H9 (cell line): Measurements from ENCODE around the gene ZNF362. TPM values are rescaled to one million over a fixed set of nuclear protein-coding genes. Genes with fewer than 3 reads are reported as not detected.

Source experiments
- DNase-seq: peaks from one replicate; pipeline ENCODE4 v3.0.0-alpha.2; 2017
- H2AFZ ChIP-seq: one replicate; pipeline ENCODE4 v1.6.1; 2013; ENCODE audit warnings: mild to moderate bottlenecking, low read length, control low read depth, moderate library complexity
- H2AK5ac ChIP-seq: 2 replicates; pipeline ENCODE4 v1.6.1; 2013; ENCODE audit warnings: low read length, control low read depth, mixed read lengths; ENCODE audit not compliant: insufficient read length
- H2BK120ac ChIP-seq: one replicate; pipeline ENCODE4 v1.6.1; 2013; ENCODE audit warnings: low read depth, mild to moderate bottlenecking, low read length, control low read depth, inconsistent platforms; ENCODE audit not compliant: poor library complexity, severe bottlenecking
- H2BK12ac ChIP-seq: 2 replicates; pipeline ENCODE4 v1.6.1; 2013; ENCODE audit warnings: low read length, control low read depth, mixed read lengths, low read depth; ENCODE audit not compliant: insufficient read length
- H2BK15ac ChIP-seq: 2 replicates; pipeline ENCODE4 v1.6.1; 2013; ENCODE audit warnings: low read depth, low read length, control low read depth
- H2BK20ac ChIP-seq: one replicate; pipeline ENCODE4 v1.6.1; 2013; ENCODE audit warnings: low read depth, mild to moderate bottlenecking, low read length, control low read depth, inconsistent platforms; ENCODE audit not compliant: poor library complexity, severe bottlenecking
- H2BK5ac ChIP-seq: 2 replicates; pipeline ENCODE4 v1.6.1; 2013; ENCODE audit warnings: low read length, control low read depth, mixed read lengths; ENCODE audit not compliant: insufficient read length
- H3K14ac ChIP-seq: 2 replicates; pipeline ENCODE4 v1.6.1; 2013; ENCODE audit warnings: low read length, control low read depth; ENCODE audit not compliant: insufficient read depth
- H3K18ac ChIP-seq: 2 replicates; pipeline ENCODE4 v1.6.1; 2013; ENCODE audit warnings: low read depth, mild to moderate bottlenecking, mixed read lengths, low read length, control low read depth; ENCODE audit not compliant: insufficient read length
- H3K23ac ChIP-seq: 2 replicates; pipeline ENCODE4 v1.6.1; 2013; ENCODE audit warnings: low read length, control low read depth, mixed read lengths, low read depth; ENCODE audit not compliant: insufficient read length
- H3K23me2 ChIP-seq: 2 replicates; pipeline ENCODE4 v1.6.1; 2013; ENCODE audit warnings: low read depth, mild to moderate bottlenecking, mixed read lengths, low read length, control low read depth; ENCODE audit not compliant: insufficient read length, poor library complexity, severe bottlenecking
- H3K27ac ChIP-seq: 2 replicates; pipeline ENCODE4 v1.5.1; 2013; ENCODE audit warnings: low read length, control low read depth, mixed read lengths, low read depth; ENCODE audit not compliant: insufficient read length
- H3K27me3 ChIP-seq: 2 replicates; pipeline ENCODE4 v1.6.1; 2013; ENCODE audit warnings: low read length, control low read depth, inconsistent platforms; ENCODE audit not compliant: insufficient read depth
- H3K4ac ChIP-seq: 2 replicates; pipeline ENCODE4 v1.6.1; 2013; ENCODE audit warnings: low read depth, mild to moderate bottlenecking, control low read depth, inconsistent platforms, low read length, moderate library complexity
- H3K4me1 ChIP-seq: 2 replicates; pipeline ENCODE4 v1.6.1; 2013; ENCODE audit warnings: low read length, control low read depth, inconsistent platforms; ENCODE audit not compliant: insufficient read depth
- H3K4me2 ChIP-seq: 2 replicates; pipeline ENCODE4 v1.6.1; 2013; ENCODE audit warnings: low read length, control low read depth, mixed read lengths; ENCODE audit not compliant: insufficient read length, insufficient read depth
- H3K56ac ChIP-seq: 2 replicates; pipeline ENCODE4 v1.6.1; 2013; ENCODE audit warnings: low read depth, mild to moderate bottlenecking, mixed read lengths, low read length, control low read depth; ENCODE audit not compliant: insufficient read length
- H3K79me1 ChIP-seq: 2 replicates; pipeline ENCODE4 v1.6.1; 2013; ENCODE audit warnings: low read depth, mild to moderate bottlenecking, moderate library complexity, low read length, control low read depth, inconsistent platforms; ENCODE audit not compliant: insufficient read depth, poor library complexity, severe bottlenecking
- H3K79me2 ChIP-seq: 2 replicates; pipeline ENCODE4 v1.6.1; 2013; ENCODE audit warnings: low read length, control low read depth, inconsistent platforms; ENCODE audit not compliant: insufficient read depth
- H3K9ac ChIP-seq: 2 replicates; pipeline ENCODE4 v1.6.1; 2013; ENCODE audit warnings: low read length, control low read depth, mixed read lengths; ENCODE audit not compliant: insufficient read length; ENCODE audit errors: extremely low read depth
- H3K9me3 ChIP-seq: one replicate; pipeline ENCODE4 v1.6.1; 2013; ENCODE audit warnings: low read depth, low read length, inconsistent platforms; ENCODE audit not compliant: control insufficient read depth
- H3T11ph ChIP-seq: one replicate; pipeline ENCODE4 v1.6.1; 2013; ENCODE audit warnings: mild to moderate bottlenecking, low read length, control low read depth, inconsistent platforms
- H4K20me1 ChIP-seq: one replicate; pipeline ENCODE4 v1.6.1; 2013; ENCODE audit not compliant: control insufficient read depth, insufficient read length, insufficient read depth
- H4K5ac ChIP-seq: 2 replicates; pipeline ENCODE4 v1.6.1; 2013; ENCODE audit warnings: low read depth, mild to moderate bottlenecking, mixed read lengths, low read length, control low read depth; ENCODE audit not compliant: insufficient read length
- H4K8ac ChIP-seq: replicated peaks from 2 replicates; pipeline ENCODE4 v1.6.1; 2013; ENCODE audit warnings: low read length, control low read depth, mixed read lengths, low read depth; ENCODE audit not compliant: insufficient read length
- H4K91ac ChIP-seq: 2 replicates; pipeline ENCODE4 v1.6.1; 2013; ENCODE audit warnings: low read depth, mild to moderate bottlenecking, moderate library complexity, mixed read lengths, low read length, control low read depth; ENCODE audit not compliant: insufficient read length
- H3K27ac Mint-ChIP-seq, 3 experiments: 2 replicates in 2 of 3; 3 replicates in 1 of 3; pipeline ENCODE4 v1.8.0; 2020 to 2021; ENCODE audit warnings: mixed read lengths in 3 of 3, mild to moderate bottlenecking in 1 of 3, moderate library complexity in 1 of 3
- H3K27me3 Mint-ChIP-seq: 2 replicates; pipeline ENCODE4 v1.8.0; 2021; ENCODE audit warnings: low read depth, mild to moderate bottlenecking, moderate library complexity, mixed read lengths
- H3K36me3 Mint-ChIP-seq, 3 experiments: 2 replicates in 2 of 3; 3 replicates in 1 of 3; pipeline ENCODE4 v1.8.0; 2020 to 2021; ENCODE audit warnings: low read depth in 3 of 3, mixed read lengths in 3 of 3; ENCODE audit not compliant: insufficient read depth in 1 of 3
- H3K4me1 Mint-ChIP-seq, 2 experiments: 2 replicates each; pipeline ENCODE4 v1.8.0; 2020; ENCODE audit warnings: mixed read lengths in 2 of 2
- H3K4me3 Mint-ChIP-seq, 2 experiments: 2 replicates in 1 of 2; 3 replicates in 1 of 2; pipeline ENCODE4 v1.8.0; 2020 to 2021; ENCODE audit warnings: mild to moderate bottlenecking in 2 of 2, mixed read lengths in 2 of 2, moderate library complexity in 1 of 2
- H3K9me3 Mint-ChIP-seq, 2 experiments: 2 replicates in 1 of 2; 3 replicates in 1 of 2; pipeline ENCODE4 v1.8.0; 2020; ENCODE audit warnings: mild to moderate bottlenecking in 2 of 2, mixed read lengths in 2 of 2, moderate library complexity in 1 of 2
- WGBS: extraction: QIAGEN DNeasy Blood & Tissue Kit; methylation state at CpG from one replicate; pipeline ENCODE4 v1.1.7; 2013; ENCODE audit warnings: missing lambda C conversion rate, low lambda C conversion rate, mixed read lengths; ENCODE audit not compliant: insufficient read length; ENCODE audit errors: extremely low coverage; 5-methylcytosine and 5-hydroxymethylcytosine counted together
- total RNA-seq: library from RNA; stranded (reverse); gene quantifications from 2 replicates; pipeline ENCODE4 v1.2.1, GENCODE V29; 2021
- TF ChIP-seq, protein P1 (sequence below): fragments of 200-600 bp; sonication (generic); conservative IDR thresholded peaks from 3 replicates; pipeline ENCODE4 v1.8.0; 2021; ENCODE audit warnings: antibody characterized with exemption, mild to moderate bottlenecking

The ZNF362 gene
- total RNA-seq, 1 experiment from 2014 or later: 18.7 TPM

DNA sequence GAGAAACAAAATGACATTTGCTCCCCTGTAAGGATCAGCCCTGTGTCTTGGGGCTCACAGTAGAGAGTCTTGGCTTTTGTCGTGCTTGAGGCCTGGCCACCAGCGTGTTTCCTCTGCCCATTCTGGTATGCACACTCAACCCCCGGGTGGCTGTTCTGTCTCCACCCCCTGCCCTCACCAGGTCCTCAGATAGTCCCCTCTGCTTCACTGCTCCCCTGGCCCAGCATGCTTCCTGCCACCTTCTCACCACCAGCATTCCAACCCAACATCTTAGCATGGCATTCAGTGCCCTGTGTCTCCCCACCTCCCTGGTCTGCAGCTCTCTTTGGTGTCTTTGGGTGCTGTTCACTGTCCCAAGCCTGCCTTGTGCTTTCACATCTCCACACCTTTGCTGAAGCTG is 16.2 kb downstream of the ZNF362 start:
- no peak overlapping the region for H3K4ac ChIP-seq
- no peaks in the 10 kb centered on the region for H4K20me1 ChIP-seq
- no peak overlapping the region for H2BK15ac ChIP-seq
- WGBS: no CpG with 5 or more reads among the region's 3 CpGs
- H2BK12ac ChIP-seq: no peak overlapping the region
- H3K27me3 ChIP-seq: no peaks in the 10 kb centered on the region
- DNase-seq: no peak
- H2BK5ac ChIP-seq: no peak overlapping the region
- Mint-ChIP-seq H3K36me3 (peaks cover 3 to 26% (median 12%) of the 10 kb centered on the region in 3 experiments), H3K9me3 (no peaks in the 10 kb centered on the region), H3K4me1 (peaks cover 30 to 34% of the 10 kb centered on the region in 2 experiments), H3K27ac (peak overlapping the region; percentile 10 to 45 (median 16); a peak in 4 of 7 replicates), H3K27me3 (no peaks in the 10 kb centered on the region), H3K4me3 (no peak overlapping the region)
- no peak overlapping the region for H3K9ac ChIP-seq
- H2BK20ac ChIP-seq: no peak overlapping the region
- H3T11ph ChIP-seq: no peak overlapping the region
- no peak overlapping the region for H4K5ac ChIP-seq
- H4K91ac ChIP-seq: no peak overlapping the region
- H2AK5ac ChIP-seq: no peak overlapping the region
- no peak overlapping the region for H3K4me2 ChIP-seq
- no peak overlapping the region for H2BK120ac ChIP-seq
- no peaks in the 10 kb centered on the region for H3K79me1 ChIP-seq
- no peak overlapping the region for H3K23ac ChIP-seq
- H2AFZ ChIP-seq: no peak overlapping the region
- H3K14ac ChIP-seq: no peak overlapping the region
- TF ChIP-seq, protein P1, sequence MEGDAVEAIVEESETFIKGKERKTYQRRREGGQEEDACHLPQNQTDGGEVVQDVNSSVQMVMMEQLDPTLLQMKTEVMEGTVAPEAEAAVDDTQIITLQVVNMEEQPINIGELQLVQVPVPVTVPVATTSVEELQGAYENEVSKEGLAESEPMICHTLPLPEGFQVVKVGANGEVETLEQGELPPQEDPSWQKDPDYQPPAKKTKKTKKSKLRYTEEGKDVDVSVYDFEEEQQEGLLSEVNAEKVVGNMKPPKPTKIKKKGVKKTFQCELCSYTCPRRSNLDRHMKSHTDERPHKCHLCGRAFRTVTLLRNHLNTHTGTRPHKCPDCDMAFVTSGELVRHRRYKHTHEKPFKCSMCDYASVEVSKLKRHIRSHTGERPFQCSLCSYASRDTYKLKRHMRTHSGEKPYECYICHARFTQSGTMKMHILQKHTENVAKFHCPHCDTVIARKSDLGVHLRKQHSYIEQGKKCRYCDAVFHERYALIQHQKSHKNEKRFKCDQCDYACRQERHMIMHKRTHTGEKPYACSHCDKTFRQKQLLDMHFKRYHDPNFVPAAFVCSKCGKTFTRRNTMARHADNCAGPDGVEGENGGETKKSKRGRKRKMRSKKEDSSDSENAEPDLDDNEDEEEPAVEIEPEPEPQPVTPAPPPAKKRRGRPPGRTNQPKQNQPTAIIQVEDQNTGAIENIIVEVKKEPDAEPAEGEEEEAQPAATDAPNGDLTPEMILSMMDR: no peak
- no peaks in the 10 kb centered on the region for H3K79me2 ChIP-seq
- H3K23me2 ChIP-seq: no peaks in the 10 kb centered on the region
- H3K56ac ChIP-seq: no peak overlapping the region
- H3K18ac ChIP-seq: no peak overlapping the region
- H3K27ac ChIP-seq: no peak overlapping the region
- H3K9me3 ChIP-seq: no peaks in the 10 kb centered on the region
- no peak overlapping the region for H4K8ac ChIP-seq
- H3K4me1 ChIP-seq: peaks cover 4% of the 10 kb centered on the region; the same call in 1 of the 2 replicates
